Cerebellar nuclear complex (tissue), 1 donor: Measurements from ENCODE around the gene GTF2F1.
"Not testable (repeated sequence)": the region's sequence is repeated elsewhere in the genome, so short reads cannot be mapped to it uniquely, and the experiment has no call there.

ENCODE experiments used
- DNase-seq, 2 experiments: peaks; one replicate each; lab custom pipeline; 2025; lab: John Stamatoyannopoulos, UW

The GTF2F1 gene, protein sequence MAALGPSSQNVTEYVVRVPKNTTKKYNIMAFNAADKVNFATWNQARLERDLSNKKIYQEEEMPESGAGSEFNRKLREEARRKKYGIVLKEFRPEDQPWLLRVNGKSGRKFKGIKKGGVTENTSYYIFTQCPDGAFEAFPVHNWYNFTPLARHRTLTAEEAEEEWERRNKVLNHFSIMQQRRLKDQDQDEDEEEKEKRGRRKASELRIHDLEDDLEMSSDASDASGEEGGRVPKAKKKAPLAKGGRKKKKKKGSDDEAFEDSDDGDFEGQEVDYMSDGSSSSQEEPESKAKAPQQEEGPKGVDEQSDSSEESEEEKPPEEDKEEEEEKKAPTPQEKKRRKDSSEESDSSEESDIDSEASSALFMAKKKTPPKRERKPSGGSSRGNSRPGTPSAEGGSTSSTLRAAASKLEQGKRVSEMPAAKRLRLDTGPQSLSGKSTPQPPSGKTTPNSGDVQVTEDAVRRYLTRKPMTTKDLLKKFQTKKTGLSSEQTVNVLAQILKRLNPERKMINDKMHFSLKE

DNA sequence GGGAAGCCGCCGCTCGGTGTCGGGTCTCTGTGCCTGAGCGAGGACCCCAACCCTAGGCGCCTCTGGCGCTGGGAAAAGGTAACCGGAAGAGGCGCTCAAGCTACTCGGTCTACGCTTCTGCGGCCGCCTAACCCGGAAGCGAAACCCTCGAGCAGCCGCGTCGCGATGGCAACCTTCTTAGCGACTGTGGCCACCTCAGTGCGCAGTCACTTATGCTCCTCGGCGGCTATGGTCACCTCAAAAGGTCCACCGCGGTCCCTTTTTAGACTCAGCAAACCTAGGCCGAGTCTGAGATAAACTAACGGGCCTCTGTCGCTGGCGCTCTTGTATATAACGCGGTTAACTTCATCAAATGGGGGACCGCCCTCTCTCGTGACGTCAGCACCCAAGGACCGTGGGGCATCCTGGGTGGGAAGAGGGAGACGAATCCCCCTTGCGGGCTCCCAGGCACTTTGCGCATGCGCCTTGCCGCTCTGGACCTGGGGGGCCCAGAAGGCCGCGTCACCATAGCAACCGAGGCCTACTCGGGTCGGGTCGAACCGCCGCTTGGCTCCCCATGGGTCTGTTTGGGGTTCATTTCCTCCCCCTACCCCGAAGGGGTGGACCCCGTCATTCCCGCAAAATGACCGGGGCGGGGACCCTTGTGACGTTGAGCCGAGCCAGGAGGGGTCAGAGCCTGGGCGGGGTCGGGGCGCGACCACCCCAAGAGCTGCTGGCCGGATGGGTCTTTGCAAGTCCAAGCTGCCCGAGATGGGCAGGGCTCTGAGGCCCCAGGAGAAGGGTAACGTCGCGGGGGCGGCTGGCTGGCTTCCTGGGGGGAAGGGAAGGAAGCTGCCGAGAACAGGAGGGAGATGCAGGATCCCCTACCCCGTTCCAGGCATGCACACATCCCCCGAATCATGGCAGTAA, at the start of gene GTF2F1:
Gene GTF2F1 (minus strand): TSS at position 91 of the 909 bp plus-strand sequence. CDS start 169 bp downstream, outside the sequence.
- DNase-seq, result peak; percentile 61 to 91

DNA sequence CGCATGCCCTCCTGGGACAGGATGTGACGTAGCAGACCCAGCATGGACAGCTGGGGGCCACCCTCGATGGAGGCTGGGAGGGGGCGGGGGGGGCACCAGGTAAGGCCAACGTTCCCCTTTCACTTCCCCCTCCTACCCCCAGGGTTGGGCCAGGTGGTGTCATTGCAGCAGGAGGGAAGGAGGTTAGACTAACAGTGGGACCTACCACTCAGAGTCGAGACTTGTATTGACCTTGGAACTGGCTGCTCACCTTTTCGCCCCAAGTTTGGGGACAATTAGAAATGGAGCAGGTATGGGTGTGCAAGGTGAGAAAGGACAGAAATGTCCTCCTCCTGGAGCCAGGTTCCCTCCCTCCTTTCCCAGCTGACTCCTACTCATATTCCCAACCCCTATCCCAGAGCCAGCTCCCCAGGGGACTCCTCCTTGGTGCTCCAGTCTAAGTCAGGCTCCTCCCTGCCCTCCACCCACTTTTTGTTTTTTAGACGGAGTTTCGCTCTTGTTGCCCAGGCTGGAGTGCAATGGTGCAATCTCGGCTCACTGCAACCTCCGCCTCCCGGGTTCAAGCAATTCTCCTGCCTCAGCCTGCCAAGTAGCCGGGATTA, 49.2 kb upstream of the GTF2F1 start:
- no peak for DNase-seq

DNA sequence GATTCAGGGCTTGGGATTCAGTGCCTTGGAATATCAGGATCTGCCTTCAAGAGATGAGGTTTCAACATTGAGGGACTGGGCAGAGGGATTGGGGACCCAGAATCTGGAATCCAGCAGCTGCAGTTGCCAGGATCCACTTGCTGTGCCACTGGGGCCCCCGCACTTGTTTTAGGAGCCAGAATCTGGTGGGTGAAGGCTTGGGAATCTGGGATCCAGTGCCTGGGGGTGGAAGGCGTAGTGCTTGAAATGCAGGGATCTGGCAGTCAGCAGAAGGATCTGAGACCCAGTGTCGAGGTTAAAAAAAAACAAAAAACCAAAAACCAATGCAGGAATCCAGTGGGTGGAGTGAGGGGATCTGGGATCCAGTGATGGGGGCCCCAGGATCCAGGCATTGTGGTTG, 47.9 kb upstream of the GTF2F1 start:
- DNase-seq, result no peak

DNA sequence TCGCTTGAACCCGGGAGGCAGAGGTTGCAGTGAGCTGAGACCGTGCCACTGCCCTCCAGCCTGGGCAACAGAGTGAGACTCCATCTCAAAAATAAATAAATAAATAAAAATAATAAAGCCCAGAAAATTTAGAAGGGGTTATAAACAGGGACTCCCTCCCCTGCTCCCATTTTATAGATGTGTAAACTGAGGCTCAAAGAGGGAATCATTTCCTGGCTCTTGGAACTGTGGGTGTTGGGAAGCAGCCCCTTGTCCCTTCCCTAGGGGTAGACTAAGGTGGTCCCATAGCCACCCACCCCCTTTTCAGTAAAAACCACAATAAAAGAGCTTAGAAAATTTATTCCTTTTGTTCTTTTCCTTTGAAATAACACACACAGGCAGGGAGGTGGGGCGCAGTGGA, 46.8 kb upstream of the GTF2F1 start:
- DNase-seq, result no peak

DNA sequence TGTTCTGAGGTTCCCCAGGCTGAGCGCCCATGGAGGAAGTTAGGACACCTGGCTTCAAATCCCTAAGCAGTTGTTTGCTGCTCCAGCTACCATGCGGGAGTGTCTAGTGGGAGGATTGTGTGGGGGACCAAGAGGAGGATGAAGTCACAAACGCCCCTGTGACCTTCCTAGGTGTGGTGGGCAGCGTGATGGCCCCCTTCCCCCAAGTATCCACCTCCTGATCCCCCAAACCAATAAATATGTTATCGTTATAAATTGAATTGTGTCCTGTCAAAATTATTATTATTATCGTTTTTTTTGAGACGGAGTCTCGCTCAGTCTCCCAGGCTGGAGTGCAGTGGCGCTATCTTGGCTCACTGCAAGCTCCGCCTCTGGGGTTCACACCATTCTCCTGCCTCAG, 40.7 kb upstream of the GTF2F1 start, which contains the start of gene SLC25A41:
Gene SLC25A41 (minus strand): TSS at position 101 of the 400 bp plus-strand sequence. CDS start 70 bp downstream, at position 31.
- no peak for DNase-seq

DNA sequence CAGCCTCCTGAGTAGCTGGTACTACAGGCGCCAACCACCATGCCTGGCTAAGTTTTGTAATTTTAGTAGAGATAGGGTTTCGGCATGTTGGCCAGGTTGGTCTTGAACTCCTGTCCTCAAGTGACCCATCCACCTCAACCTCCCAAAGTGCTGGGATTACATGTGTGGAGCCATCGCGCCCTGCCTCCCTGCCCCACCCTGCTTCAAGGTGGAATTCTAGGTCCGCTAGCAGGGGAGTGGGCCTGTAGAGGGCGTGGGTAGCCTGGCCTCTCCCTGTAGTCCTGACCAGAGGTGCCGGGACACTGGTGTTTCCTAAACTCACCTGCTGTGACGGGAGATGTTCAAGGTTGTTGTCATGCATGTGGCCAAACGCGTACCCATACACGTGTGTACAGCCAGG, 40.2 kb upstream of the GTF2F1 start:
- DNase-seq, result no peak

DNA sequence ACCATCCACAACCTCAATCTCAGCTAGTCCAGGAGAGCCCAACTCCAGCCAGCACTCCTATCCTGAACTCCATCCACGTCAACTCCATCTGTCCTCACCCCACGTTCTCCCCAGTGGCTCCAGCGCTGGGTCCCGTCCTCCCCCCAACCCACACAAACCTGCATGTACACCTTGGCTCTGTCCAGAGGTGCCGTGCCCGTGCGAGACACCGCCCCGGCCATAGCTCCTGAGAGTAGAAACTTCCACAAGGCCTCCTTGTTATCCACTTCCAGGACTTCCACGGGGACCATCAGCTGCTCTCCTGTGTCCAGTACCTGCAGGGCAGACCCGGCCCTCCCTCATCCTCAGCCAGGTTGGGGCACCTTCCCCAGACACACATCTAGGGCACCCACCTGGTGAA, 38.9 kb upstream of the GTF2F1 start:
- no peak for DNase-seq

DNA sequence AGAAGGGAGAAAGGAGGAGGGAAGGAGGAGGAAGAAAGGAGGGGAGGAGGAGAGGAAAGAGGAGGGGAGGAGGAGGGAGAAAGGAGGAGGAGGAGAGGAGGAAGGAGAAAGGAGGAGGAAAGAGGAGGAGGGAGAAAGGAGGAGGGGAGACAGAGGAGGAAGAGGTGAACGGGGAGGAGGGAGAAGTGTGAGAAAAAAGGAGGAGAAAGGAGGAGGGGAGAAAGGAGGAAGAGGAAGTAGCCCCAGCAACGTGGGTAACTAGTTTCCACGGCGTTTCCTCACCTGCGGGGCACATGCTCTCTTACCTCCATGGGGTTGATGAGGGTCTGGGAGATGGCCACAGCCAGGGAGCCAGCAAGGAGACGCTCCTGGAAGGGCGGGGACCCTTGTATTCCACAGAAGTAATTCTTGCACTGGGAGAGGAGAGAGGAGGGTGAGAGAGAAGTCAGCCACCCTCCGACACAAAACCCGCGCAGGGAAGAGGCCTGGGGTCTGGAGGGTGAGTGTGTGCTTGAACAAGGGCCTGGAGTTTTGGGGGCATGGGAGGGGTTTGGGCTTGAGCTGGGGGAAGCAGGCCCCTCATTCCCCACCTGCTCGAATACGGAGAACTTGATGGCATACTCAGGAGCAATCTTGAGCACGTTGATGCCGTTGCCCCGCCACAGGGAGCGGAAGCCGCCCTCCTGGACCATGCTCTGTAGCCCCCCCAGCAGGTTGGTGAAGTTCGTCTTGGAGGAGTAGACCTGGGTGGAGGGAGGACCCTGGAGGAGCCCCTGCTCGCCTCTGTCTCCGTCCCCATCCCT, 36.7 kb upstream of the GTF2F1 start:
- DNase-seq, result no peak

DNA sequence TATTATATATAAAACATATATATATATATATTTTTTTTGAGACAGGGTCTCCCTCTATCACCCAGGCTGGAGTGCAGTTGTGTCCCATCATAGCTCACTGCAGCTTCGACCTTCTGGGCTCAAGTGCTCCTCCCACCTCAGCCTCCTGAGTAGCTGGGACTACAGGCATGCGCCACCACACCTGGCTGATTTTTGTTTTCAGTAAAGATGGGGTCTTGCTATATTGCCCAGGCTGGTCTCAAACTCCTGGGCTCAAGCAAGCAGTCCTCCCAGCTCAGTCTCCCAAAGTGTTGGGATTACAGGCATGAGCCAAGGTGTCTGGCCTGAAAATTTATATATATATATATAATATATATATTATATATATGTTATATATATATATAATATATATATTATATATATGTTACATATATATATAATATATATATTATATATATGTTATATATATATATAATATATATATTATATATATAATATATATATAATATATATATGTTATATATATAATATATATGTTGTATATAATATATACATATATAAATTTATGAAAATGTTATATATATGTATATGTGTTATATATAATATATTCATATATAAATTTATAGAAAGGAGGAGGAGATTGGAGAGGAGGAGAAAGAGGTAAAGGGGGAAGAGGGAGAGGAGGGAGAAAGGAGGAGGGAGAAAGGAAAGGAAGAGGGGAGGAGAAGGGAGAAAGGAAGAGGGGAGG, 35.9 kb upstream of the GTF2F1 start:
- DNase-seq, result not testable (repeated sequence)

DNA sequence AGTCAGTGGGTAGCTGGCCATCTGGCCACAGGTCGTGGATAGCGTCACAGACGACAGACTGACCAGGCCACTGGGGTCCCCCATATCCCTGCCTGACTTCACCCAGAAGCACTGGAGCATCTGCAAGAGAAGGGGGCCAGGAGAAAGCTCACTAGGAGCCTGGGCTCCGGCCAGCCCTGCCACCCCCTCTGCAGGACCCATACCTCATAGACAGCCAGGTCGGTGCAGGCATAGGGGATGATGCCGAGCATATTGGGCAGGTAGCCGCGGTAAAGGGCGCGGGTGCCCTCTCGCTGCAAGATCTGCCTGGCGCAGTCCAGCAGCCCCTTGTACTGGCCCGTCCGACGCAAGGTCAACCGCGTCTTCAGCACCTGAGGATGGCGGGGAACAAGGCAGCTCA, 34.2 kb upstream of the GTF2F1 start:
- DNase-seq, result no peak

DNA sequence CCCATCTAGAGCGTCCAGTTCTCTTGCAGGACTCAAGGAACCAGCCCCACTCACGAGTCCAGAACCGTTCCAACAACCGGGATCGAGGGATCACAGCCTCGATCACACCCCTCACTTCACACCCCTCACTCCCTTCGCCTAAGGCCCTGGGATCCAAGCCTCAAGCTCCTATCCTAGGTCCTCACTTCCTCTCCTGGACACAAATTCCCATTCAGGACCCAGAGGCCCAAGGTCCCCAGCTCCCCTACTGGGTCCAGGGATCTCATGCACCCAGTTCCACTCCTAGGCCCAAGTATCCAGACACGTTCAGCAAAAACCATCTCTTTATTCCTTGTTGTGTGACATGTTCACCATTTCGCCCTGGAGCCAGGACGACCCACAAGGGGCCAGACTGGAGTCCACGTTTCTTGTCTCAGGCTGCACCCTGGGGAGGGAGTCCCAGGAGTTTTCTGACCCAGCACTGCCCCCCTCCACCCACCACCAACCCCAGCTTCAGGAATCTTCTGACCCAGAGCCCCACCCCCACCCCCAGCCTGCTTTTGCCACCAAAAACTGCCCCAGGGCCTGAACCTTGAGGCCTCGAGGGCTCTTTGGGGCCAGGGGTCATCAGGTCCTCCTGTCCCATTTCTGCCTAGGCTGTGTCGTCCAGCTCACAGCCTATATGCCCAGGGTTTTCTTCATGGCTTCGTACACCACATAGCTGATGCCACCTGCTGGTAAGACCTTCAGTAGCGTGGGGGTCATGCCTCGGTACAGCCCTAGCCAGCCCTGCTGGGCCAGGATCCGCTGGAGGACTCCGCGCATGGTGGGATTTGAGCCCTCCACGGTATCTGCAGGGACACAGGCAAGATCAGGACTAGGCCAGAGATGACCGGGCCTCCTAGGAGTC, 33.0 kb upstream of the GTF2F1 start:
- no peak for DNase-seq

DNA sequence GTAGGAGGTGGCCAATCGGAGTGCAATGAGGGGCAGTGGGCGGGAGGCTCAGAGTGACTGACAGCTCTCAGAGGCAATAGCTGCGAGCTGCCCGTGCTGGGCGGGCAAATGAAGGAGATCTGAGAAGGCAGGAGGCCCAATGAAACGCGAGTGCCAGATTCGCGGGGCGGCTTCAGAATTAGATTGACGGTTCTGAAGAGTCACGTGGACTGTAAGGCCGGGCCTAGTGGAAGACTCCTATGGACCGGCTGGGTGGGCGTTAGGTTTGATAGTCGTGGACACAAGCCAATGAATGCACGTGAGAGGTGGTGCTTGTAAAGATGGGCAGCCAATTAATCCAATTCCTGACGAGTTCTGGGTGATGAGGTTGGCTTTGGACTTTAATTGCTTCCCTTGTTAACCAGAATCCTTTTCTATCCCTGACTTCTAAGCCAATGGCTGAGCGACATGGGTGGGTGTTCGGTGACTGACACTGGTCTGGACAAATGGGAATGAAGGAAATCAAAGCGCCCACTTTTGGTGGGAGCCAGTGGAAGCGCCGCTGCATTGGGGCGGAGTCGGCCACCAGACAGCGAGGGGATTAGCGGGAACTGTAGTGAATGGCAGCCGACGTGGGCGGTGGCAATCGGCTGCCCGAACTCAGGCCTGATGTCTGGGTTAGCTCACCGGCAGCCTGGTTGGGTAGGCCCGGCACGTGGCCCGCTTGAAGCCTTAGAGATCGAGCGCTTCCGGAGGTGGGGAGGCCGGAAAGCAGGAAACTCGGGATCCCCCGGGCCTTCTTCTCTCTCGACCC, 32.2 kb upstream of the GTF2F1 start:
- peak; percentile 100 for DNase-seq

DNA sequence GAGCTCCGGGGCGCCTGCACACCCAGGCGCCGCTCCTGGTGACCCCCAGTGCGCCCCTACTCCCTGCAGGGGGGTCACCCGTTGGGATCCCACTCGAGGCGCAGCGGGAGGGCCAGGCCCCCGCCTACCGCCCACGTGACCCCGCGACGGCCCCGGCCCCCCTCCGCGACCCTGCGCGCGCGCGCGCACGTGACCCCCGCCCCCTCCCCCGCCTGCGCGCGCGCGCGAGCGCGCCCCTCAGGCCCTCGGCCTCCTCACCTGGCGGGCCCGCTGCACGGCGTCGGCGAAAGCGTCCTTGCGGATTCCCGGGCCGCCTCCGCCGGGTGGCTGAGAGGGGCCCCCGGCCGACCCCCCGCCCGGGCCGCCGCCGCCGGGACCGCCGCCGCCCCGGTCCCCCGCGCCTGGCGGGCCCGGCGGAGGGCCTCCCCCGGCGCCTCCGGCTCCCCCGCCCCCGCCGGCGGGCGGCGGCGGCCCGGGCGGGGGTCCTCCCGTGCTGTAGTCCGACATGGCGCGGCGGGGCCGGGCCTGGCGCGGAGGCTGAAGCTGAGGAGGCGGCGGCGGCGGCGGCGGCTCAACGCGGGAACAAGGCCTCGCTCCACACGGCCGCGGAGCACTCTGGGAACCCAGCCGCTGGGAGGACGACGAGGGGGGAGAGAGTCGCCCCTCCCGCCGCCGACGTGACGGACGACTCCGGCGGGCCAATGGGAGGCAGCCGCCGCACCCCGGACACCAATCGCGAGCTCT, 31.4 kb upstream of the GTF2F1 start, which contains the start of gene KHSRP:
Gene KHSRP (minus strand): TSS at position 617 of the 744 bp plus-strand sequence. CDS start 110 bp downstream, at position 507.
- no peak for DNase-seq

DNA sequence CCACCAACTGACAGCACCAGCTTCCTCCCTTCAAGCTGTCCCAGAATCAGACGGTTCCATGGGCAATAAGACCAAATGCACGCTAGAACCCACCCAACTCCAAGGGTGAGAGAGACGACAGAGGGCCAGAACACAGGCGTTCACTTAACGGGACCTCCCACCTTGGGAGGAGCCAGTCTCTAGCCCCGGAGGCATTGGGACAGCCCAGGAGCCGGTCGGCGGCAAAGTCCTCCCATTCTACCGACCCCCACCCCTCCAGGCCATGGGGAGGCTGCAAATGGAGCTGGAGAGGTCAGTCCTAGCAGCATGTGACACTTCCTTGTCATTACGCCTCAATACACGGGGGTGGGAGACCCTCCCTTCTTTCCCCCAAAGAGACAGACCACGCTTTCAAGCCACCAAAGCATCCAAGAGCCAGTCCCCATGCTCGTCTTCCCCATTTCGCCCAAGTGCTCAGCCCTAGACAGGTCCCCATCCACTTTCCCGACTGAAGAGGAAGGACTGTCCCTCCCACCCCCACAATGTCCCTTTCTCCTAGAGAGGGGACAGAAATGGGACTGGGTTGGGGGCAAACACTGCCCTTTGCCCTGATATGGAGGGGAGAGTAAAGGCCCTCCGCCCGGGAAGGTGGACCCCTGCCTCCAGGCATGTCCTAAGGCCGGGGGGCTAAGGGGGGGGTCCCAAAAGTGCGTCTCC, 30.7 kb upstream of the GTF2F1 start:
- no peak for DNase-seq

DNA sequence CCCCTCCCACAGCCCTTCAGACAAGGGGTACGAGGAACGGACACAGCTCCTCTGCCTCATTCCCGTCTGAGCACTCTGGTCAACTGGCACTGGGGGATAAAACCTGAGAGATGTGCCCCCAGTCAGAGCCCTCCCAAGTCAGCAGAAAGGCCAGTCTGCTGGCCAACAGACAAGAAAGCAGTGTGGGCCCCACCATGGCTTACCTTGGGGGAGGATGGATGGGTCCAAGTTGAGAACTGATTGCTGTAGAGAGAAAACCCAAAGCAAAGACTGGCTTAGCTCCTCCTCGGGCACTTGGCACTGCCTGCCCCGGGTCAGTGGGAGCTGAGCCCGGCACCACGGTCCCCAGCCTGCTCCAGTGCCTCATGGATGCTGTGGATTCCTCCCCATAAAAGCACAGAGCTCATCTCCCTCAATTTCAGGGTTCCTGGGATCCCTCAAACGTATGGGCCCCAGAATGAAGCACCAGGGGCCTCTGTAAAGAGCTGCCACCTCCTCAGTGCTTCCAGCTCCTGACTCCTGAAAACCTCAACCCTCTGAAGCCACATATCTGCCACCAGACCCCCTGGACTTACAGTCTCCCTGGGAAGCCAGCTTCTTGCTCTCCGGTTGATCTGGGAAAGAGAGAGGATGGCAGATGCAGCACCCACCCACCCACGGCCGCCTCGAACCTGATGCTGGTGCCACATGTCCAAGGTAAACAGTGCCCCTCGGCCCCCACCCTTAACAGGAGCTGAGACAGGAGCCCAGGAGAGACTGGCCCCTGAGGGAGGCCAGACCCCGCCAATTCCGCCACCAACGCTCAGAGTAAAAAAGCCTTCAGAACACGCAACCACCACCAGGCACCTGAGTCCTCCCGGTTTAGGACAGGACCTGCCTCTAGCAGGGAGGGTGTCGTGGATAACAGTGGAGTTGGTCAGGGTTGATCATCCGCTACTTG, 28.4 kb upstream of the GTF2F1 start:
- no peak for DNase-seq

DNA sequence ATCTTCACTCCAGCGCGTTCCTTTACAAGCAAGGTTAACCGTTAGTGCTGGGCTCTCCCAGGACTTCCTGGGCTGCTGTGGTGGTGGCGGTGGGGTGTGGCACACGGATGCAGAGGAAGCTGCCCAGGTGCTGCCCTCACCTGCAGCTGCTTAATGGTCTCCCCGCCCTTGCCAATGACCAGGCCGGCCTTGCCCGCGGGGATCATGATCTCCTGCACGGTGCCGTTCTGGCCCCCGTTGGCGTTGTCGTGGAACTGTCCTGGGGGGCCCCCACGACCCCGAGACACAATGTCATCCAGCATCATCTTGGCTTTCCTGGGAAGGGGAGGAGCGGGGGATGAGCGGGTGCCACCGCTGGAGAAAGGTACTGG, 25.6 kb upstream of the GTF2F1 start:
- DNase-seq, result no peak
